ENCODE results near the gene CPT1B.
A peak's percentile ranks its signal among the peaks of the same experiment; 100 is the strongest.

GRCh38 chr22:50625568-50626313, 47.5 kb upstream of the CPT1B start:
- TF ChIP-seq CTCF (IDR thresholded peaks at IDR 0.05; ENCODE audit: extremely low read depth in 1 of 2, insufficient read depth in 1 of 2, low read depth in 1 of 2, low read length in 2 of 2) (peak; percentile 15 to 26), EZH2 (IDR thresholded peaks at IDR 0.05; ENCODE audit: borderline replicate concordance, low read depth, low read length, severe bottlenecking) (no peak), GATA2 (IDR thresholded peaks at IDR 0.05; ENCODE audit: insufficient read depth, insufficient read length, low read depth, low read length) (no peak), POLR2AphosphoS5 (IDR thresholded peaks at IDR 0.05; ENCODE audit: insufficient read depth, low read depth, low read length) (no peak), MAX (IDR thresholded peaks at IDR 0.05; ENCODE audit: insufficient read depth, insufficient read length) (no peak), POLR2A (IDR thresholded peaks at IDR 0.05; ENCODE audit: low read depth, low read length) (no peak), FOS (IDR thresholded peaks at IDR 0.05; ENCODE audit: borderline replicate concordance, insufficient read depth, low read length) (no peak), MYC (IDR thresholded peaks at IDR 0.05; ENCODE audit: low read depth, low read length) (no peak), JUN (IDR thresholded peaks at IDR 0.05; ENCODE audit: borderline replicate concordance, insufficient read depth, insufficient read length, low read depth) (no peak)

All from endothelial cell of umbilical vein (primary cell).